OCI-LY1 (cell line): Measurements from ENCODE around the gene NOP53.
"Not testable (repeated sequence)": the region's sequence is repeated elsewhere in the genome, so short reads cannot be mapped to it uniquely, and the experiment has no call there.

ENCODE experiments used
- CTCF ChIP-seq: fragments of 200-600 bp; sonication (generic), shearing (Covaris generic); IDR thresholded peaks from 2 replicates; pipeline ENCODE4 v1.5.1; 2017; ENCODE audit warnings: mild to moderate bottlenecking, antibody characterized with exemption, low read length, moderate library complexity, mixed read lengths
- EZH2 ChIP-seq: fragments of 200-600 bp; sonication (generic), shearing (Covaris generic); IDR thresholded peaks from 2 replicates; pipeline ENCODE4 v1.8.0; 2017; ENCODE audit warnings: borderline replicate concordance, mixed run types, mild to moderate bottlenecking, antibody characterized with exemption, low read length, moderate library complexity, mixed read lengths

GRCh38 chr19:47714855-47715254 is 30.5 kb upstream of the NOP53 start:
- not testable (repeated sequence) for TF ChIP-seq CTCF, EZH2
